H1 (cell line): ENCODE data around the gene CD164L2. TPM values are rescaled to one million over a fixed set of nuclear protein-coding genes. Genes with fewer than 3 reads are reported as not detected.
A peak's percentile ranks its signal among the peaks of the same experiment; 100 is the strongest.

Experiments used
- CBX8 ChIP-seq: fragments of 300-800, 300-1000 bp; sonication (generic); IDR thresholded peaks from 2 replicates; pipeline ENCODE4 v1.7.1; 2016; ENCODE audit warnings: low read depth, low read length, borderline replicate concordance
- CTBP2 ChIP-seq: IDR thresholded peaks from 2 replicates; pipeline ENCODE4 v1.7.0; 2011; ENCODE audit warnings: borderline replicate concordance, mild to moderate bottlenecking, moderate library complexity, mixed read lengths, low read length; ENCODE audit not compliant: insufficient read depth, insufficient read length
- FOSL1 ChIP-seq: IDR thresholded peaks from 2 replicates; pipeline ENCODE4 v1.6.1; 2011; ENCODE audit warnings: mild to moderate bottlenecking, low read depth, low read length, moderate library complexity; ENCODE audit not compliant: insufficient read depth
- NANOG ChIP-seq: IDR thresholded peaks from 2 replicates; pipeline ENCODE4 v1.6.1; 2011; ENCODE audit warnings: low read length, low read depth, mild to moderate bottlenecking, inconsistent platforms; ENCODE audit not compliant: insufficient read depth, poor library complexity, severe bottlenecking
- POLR2A ChIP-seq, 2 experiments: IDR thresholded peaks; 1 replicate in 1 of 2; 2 replicates in 1 of 2; pipeline ENCODE4 v1.6.1; 2011; ENCODE audit warnings: low read depth in 2 of 2, low read length in 2 of 2, mild to moderate bottlenecking in 2 of 2; ENCODE audit errors: control extremely low read depth in 1 of 2
- RNF2 ChIP-seq: fragments of 200-900, 300-1000 bp; sonication (generic); IDR thresholded peaks from 2 replicates; pipeline ENCODE4 v1.7.1; 2016; ENCODE audit warnings: borderline replicate concordance, low read depth, mild to moderate bottlenecking, antibody characterized with exemption, low read length; ENCODE audit not compliant: poor library complexity, severe bottlenecking; ENCODE audit errors: missing control alignments
- SP2 ChIP-seq: IDR thresholded peaks from 2 replicates; pipeline ENCODE4 v1.6.1; 2012; ENCODE audit warnings: mild to moderate bottlenecking, low read length, inconsistent platforms
- TBP ChIP-seq: IDR thresholded peaks from 2 replicates; pipeline ENCODE4 v1.6.1; 2011; ENCODE audit warnings: low read depth, low read length, improper control_type of control experiment
- YY1 ChIP-seq: IDR thresholded peaks from 2 replicates; pipeline ENCODE4 v1.6.1; 2011; ENCODE audit warnings: low read depth, mild to moderate bottlenecking, low read length
- polyA plus RNA-seq, 7 experiments: library from polyadenylated mRNA; depleted of rRNA in 3 of 7; stranded (reverse) in 5 of 7; unstranded in 2 of 7; fragments of >200 nt in 5 of 7; fragments of 200-250 nt in 2 of 7; gene quantifications; 1 replicate in 5 of 7; 2 replicates in 1 of 7; 4 replicates in 1 of 7; pipeline versions ENCODE4 v1.2.1 to v1.2.3, GENCODE V29; 2011 to 2013; ENCODE audit warnings: missing spikeins in 2 of 7, mixed read lengths in 2 of 7
- total RNA-seq: library from RNA; stranded (reverse); fragmentation: NEBNext Ultra II Directional; extraction: Animal tissue kit (Norgen Biotek cat#: 25700); gene quantifications from 2 replicates; pipeline ENCODE4 v1.2.1, GENCODE V29; 2021
- TF ChIP-seq, protein P1 (sequence below): fragments of 300-600 bp; sonication (generic); IDR thresholded peaks from 2 replicates; pipeline ENCODE4 v1.7.1; 2012; ENCODE audit warnings: low read length, moderate library complexity, mild to moderate bottlenecking, inconsistent platforms; ENCODE audit not compliant: insufficient replicate concordance

The CD164L2 gene
- total and polyA plus RNA-seq, 2 of the 8 experiments (the other 6 are each of a cell fraction or from before 2014, with no cell fraction given) = 3.3 TPM

GRCh38 chr1:27365372-27366112 is 17.6 kb downstream of the CD164L2 start (continued):
- TF ChIP-seq, protein P1, sequence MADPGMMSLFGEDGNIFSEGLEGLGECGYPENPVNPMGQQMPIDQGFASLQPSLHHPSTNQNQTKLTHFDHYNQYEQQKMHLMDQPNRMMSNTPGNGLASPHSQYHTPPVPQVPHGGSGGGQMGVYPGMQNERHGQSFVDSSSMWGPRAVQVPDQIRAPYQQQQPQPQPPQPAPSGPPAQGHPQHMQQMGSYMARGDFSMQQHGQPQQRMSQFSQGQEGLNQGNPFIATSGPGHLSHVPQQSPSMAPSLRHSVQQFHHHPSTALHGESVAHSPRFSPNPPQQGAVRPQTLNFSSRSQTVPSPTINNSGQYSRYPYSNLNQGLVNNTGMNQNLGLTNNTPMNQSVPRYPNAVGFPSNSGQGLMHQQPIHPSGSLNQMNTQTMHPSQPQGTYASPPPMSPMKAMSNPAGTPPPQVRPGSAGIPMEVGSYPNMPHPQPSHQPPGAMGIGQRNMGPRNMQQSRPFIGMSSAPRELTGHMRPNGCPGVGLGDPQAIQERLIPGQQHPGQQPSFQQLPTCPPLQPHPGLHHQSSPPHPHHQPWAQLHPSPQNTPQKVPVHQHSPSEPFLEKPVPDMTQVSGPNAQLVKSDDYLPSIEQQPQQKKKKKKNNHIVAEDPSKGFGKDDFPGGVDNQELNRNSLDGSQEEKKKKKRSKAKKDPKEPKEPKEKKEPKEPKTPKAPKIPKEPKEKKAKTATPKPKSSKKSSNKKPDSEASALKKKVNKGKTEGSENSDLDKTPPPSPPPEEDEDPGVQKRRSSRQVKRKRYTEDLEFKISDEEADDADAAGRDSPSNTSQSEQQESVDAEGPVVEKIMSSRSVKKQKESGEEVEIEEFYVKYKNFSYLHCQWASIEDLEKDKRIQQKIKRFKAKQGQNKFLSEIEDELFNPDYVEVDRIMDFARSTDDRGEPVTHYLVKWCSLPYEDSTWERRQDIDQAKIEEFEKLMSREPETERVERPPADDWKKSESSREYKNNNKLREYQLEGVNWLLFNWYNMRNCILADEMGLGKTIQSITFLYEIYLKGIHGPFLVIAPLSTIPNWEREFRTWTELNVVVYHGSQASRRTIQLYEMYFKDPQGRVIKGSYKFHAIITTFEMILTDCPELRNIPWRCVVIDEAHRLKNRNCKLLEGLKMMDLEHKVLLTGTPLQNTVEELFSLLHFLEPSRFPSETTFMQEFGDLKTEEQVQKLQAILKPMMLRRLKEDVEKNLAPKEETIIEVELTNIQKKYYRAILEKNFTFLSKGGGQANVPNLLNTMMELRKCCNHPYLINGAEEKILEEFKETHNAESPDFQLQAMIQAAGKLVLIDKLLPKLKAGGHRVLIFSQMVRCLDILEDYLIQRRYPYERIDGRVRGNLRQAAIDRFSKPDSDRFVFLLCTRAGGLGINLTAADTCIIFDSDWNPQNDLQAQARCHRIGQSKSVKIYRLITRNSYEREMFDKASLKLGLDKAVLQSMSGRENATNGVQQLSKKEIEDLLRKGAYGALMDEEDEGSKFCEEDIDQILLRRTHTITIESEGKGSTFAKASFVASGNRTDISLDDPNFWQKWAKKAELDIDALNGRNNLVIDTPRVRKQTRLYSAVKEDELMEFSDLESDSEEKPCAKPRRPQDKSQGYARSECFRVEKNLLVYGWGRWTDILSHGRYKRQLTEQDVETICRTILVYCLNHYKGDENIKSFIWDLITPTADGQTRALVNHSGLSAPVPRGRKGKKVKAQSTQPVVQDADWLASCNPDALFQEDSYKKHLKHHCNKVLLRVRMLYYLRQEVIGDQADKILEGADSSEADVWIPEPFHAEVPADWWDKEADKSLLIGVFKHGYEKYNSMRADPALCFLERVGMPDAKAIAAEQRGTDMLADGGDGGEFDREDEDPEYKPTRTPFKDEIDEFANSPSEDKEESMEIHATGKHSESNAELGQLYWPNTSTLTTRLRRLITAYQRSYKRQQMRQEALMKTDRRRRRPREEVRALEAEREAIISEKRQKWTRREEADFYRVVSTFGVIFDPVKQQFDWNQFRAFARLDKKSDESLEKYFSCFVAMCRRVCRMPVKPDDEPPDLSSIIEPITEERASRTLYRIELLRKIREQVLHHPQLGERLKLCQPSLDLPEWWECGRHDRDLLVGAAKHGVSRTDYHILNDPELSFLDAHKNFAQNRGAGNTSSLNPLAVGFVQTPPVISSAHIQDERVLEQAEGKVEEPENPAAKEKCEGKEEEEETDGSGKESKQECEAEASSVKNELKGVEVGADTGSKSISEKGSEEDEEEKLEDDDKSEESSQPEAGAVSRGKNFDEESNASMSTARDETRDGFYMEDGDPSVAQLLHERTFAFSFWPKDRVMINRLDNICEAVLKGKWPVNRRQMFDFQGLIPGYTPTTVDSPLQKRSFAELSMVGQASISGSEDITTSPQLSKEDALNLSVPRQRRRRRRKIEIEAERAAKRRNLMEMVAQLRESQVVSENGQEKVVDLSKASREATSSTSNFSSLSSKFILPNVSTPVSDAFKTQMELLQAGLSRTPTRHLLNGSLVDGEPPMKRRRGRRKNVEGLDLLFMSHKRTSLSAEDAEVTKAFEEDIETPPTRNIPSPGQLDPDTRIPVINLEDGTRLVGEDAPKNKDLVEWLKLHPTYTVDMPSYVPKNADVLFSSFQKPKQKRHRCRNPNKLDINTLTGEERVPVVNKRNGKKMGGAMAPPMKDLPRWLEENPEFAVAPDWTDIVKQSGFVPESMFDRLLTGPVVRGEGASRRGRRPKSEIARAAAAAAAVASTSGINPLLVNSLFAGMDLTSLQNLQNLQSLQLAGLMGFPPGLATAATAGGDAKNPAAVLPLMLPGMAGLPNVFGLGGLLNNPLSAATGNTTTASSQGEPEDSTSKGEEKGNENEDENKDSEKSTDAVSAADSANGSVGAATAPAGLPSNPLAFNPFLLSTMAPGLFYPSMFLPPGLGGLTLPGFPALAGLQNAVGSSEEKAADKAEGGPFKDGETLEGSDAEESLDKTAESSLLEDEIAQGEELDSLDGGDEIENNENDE = no peak
- TF ChIP-seq RNF2 (no peak), CTBP2 (no peak), TBP (peak; percentile 62), CBX8 (no peak), SP2 (no peak), NANOG (no peak), YY1 (no peak), FOSL1 (no peak), POLR2A (IDR thresholded peaks at IDR 0.05; ENCODE audit: control extremely low read depth in 1 of 2, low read depth in 2 of 2, low read length in 2 of 2) (peak in 1 of 2 experiments; percentile 51; a peak in 2 of 3 replicates)
